Epithelial cell of proximal tubule (primary cell): Measurements from ENCODE around the gene ELFN1. TPM values are rescaled to one million over a fixed set of nuclear protein-coding genes. Genes with fewer than 3 reads are reported as not detected.

Experiments used
- DNase-seq: peaks from one replicate; pipeline ENCODE4 v3.0.0-alpha.2; 2011; ENCODE audit warnings: low read depth
- H3K4me3 ChIP-seq: 2 replicates; pipeline ENCODE4 v1.5.1; 2011; ENCODE audit warnings: low read depth, mild to moderate bottlenecking, low read length
- CTCF ChIP-seq: conservative IDR thresholded peaks from 2 replicates; pipeline ENCODE4 v1.5.1; 2012; ENCODE audit warnings: low read depth, mild to moderate bottlenecking, low read length
- total RNA-seq: library from RNA; depleted of rRNA; stranded (reverse); fragments of >200 nt; gene quantifications from 2 replicates; pipeline ENCODE4 v1.2.3, GENCODE V29; 2015

The ELFN1 gene
- total RNA-seq, 1 donor from 2014 or later, result 0.23 TPM

- DNase-seq, result no peak
- TF ChIP-seq CTCF, result no peak
- no peak overlapping the region for H3K4me3 ChIP-seq
Measured at GRCh38 chr7:1737956-1738355, 67.9 kb downstream of the ELFN1 start.

GRCh38 chr7:1738511-1738910 is 68.4 kb downstream of the ELFN1 start:
- no peak for TF ChIP-seq CTCF
- H3K4me3 ChIP-seq, result no peak overlapping the region
- no peak for DNase-seq

- TF ChIP-seq CTCF, result no peak
- DNase-seq, result no peak
- H3K4me3 ChIP-seq, result no peak overlapping the region
Measured at GRCh38 chr7:1738956-1739355, 68.9 kb downstream of the ELFN1 start.

GRCh38 chr7:1739593-1739992 is 69.5 kb downstream of the ELFN1 start:
- no peak overlapping the region for H3K4me3 ChIP-seq
- DNase-seq, result no peak
- TF ChIP-seq CTCF, result no peak

GRCh38 chr7:1740214-1740613 is 70.1 kb downstream of the ELFN1 start:
- no peak overlapping the region for H3K4me3 ChIP-seq
- no peak for TF ChIP-seq CTCF
- no peak for DNase-seq

- no peak for TF ChIP-seq CTCF
- no peak overlapping the region for H3K4me3 ChIP-seq
- no peak for DNase-seq
Measured at GRCh38 chr7:1741246-1741645, 71.2 kb downstream of the ELFN1 start.

- no peak overlapping the region for H3K4me3 ChIP-seq
- no peak for DNase-seq
- TF ChIP-seq CTCF, result no peak
Measured at GRCh38 chr7:1741751-1742554, 71.9 kb downstream of the ELFN1 start.
